HG02970 (cell line): Measurements from ENCODE around the gene MRPL51.
"Not testable (repeated sequence)": the region's sequence is repeated elsewhere in the genome, so short reads cannot be mapped to it uniquely, and the experiment has no call there.

Source experiments
- ATAC-seq: cut with Tn5 transposase; IDR thresholded peaks from one replicate; pipeline ENCODE4 v1.9.1; 2021; ENCODE audit warnings: mild to moderate bottlenecking, moderate library complexity, moderate number of reproducible peaks; ENCODE audit not compliant: unreplicated experiment, low FRiP score

The MRPL51 gene

GRCh38 chr12:6490673-6491072 lies 2.4 kb downstream of the MRPL51 start:
- ATAC-seq: not testable (repeated sequence)

- ATAC-seq: no peak
These were observed 3.6 kb downstream of the MRPL51 start for GRCh38 chr12:6489449-6489848.

GRCh38 chr12:6488240-6488639 lies 4.8 kb downstream of the MRPL51 start:
- no peak for ATAC-seq

GRCh38 chr12:6478416-6478815 lies 14.6 kb downstream of the MRPL51 start:
- no peak for ATAC-seq

DNA sequence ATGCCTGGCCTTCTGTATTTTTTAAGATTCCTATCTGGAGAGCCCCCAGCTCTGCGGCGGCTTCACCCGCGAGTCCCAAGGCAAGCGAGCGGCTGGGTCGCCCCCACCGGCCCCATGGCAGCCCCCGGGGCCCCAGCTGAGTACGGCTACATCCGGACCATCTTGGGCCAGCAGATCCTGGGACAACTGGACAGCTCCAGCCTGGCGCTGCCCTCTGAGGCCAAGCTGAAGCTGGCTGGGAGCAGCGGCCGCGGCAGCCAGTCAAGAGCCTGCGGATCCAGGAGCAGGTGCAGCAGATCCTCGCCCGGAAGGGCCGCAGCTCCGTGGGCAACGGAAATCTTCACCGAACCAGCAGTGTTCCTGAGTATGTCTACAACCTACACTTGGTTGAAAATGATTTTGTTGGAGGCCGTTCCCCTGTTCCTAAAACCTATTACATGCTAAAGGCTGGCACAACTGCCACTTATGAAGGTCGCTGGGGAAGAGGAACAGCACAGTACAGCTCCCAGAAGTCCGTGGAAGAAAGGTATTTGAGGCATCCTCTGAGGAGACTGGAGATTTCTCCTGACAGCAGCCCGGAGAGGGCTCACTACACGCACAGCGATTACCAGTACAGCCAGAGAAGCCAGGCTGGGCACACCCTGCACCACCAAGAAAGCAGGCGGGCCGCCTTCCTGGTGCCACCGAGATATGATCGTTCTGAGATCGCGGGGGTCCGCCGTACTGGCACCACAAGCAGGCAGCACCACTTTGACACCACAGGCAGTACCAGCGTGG lies 15.3 kb downstream of the MRPL51 start:
- ATAC-seq: not testable (repeated sequence)

DNA sequence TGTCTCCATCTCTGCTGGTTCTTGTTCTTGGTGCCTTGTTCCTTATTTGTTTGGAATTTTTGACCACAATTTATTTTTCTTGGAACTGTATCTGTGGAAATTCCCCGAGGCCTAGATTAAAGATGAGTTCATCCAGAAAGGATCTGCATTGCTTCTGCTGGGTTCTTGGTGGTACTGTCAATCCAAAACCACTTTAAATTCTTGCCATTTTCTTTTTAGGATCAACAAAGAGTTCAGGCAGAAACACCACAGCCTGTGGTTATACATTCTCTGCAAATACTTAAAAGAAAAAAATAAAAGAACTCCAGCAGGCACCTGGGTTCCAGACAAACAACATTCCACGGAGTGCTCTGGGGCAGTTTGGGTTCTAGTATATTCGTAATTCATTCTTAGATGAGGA lies 16.6 kb downstream of the MRPL51 start:
- ATAC-seq: no peak

- not testable (repeated sequence) for ATAC-seq
These were observed 17.7 kb downstream of the MRPL51 start for GRCh38 chr12:6475233-6475975.

DNA sequence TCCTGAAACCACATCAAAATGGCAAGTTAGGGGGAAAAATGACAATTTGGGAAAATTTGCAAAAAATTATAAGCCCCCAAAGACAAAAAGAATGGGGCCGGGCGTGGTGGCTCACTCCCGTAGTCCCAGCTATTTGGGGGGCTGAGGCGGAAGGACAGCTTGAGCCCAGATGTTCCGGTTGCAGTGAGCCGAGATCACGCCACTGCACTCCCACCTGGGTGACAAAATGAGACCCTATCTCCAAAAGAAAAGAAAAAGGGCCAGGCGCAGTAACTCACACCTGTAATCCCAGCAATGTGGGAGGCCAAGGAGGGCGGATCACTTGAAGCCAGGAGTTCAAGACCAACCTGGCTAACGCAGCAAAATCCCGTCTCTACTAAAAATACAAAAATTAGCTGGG lies 20.6 kb downstream of the MRPL51 start:
- no peak for ATAC-seq

DNA sequence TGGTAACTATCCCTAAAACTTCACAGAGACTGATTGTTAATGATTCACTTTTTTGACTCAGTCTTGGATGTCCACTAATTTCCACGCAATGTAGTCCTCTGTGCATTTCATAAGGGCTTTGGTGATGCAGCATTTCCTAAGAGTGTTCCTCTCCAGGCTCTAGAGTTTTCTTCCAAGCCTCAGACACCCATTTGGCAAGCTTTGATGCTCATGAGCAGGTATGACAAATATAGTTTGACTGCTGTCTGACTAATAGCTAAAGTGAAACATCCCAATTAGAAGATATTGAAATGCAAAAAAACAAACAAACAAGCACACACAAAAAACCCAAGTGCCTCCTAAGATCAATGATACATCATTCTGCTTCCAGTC lies 21.1 kb downstream of the MRPL51 start:
- ATAC-seq: no peak

- ATAC-seq: peak; percentile 78
These were observed 22.5 kb downstream of the MRPL51 start, which contains the start of gene VAMP1 for GRCh38 chr12:6470375-6471163. VAMP1 (minus strand) TSS chr12:6470677; CDS start chr12:6470531, 146 bp downstream.

DNA sequence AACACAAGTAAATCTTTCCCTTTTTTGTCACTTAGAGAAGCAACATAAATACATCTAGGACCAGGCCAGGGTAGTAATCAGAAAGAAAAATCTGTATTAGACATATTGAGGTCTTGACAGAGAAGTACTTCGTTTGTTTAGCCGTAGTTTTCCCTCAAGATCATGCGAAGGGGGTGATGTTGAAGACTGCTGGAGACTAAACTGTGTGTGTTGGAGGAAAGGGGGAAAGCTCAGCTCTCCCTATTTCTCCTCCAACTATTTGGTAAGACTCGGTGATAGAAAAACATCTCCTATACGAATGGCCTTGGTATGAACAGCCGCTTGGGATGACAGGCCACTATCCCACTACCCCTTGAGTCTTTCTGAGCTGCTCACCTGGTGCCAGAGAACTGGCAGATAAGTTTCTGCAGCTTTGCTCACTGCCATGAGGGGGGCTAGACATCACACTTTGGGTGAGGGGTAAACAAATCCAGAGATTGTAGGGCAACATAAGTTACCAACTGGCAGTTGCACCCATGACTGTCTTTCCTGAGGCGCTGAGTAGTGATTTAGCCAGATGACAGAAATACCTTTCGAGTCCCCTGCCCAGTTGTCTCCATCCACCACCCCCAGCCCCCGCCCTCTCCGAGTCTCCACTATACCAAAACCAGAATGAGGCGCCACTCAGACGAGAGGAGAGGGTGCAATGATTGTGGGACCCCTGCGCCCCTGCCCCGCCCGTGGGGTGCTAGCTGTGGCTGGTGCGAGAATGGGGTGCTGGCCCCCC lies 23.3 kb downstream of the MRPL51 start:
- no peak for ATAC-seq

DNA sequence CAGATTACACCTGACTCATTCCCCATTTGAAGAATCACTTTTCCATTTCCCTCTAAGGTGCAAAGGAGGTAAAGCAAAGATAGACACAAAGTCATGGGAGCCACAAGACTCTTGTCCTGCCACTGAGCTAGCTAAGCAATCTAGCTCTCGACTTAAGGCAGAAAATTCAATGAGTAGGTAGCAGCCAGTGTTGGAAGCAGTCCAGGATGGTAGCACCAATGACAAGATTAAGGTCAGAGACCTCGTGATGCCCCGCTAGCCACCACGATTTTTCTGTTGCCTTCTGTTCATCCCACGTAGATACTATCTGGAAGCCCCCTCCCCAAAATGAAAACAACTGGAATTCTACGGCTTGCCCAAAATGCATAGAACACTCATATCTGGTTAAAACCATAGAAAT lies 24.0 kb downstream of the MRPL51 start:
- ATAC-seq: no peak

- ATAC-seq: no peak
These were observed 24.8 kb downstream of the MRPL51 start for GRCh38 chr12:6468283-6468575.

DNA sequence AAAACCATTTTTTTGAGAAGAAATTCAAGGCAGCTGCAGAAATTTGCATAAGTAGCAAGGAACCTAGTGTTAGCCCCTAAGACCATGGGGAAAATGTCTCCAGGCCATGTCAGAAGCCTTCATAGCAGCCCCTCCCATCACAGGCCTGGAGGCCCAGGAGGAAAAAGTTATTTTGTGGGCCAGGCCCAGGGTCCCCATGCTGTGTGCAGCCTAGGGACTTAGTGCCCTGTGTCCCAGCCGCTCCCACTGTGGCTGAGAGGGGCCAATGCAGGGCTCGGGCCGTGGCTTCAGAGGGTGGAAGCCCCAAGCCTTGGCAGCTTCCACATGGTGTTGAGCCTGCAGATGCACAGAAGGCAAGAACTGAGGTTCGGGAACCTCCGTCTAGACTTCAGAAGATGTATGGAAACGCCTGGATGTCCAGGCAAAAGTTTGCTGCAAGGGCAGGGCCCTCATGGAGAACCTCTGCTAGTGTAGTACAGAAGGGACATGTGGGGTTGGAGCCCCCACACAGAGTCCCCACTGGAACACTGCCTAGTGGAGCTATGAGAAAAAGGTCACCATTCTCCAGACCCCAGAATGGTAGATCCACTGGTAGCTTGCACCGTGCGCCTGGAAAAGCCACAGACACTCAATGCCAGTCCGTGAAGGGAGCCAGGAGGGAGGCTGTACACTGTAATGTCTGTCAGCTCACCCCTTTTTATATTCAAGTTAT lies 25.3 kb downstream of the MRPL51 start:
- ATAC-seq: not testable (repeated sequence)

DNA sequence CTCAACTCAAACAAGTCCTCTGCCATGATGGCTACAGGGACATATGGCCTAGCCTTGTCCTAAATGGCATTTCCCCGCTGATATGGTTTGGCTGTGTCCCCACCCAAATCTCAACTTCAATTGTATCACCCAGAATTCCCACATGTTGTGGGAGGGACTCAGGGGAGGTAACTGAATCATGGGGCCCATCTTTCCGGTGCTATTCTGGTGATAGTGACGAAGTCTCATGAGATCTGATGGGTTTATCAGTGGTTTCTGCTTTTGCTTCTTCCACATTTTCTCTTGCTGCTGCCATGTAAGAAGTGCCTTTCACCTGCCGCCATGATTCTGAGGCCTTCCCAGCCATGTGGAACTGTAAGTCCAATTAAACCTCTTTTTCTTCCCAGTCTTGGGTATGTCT lies 26.3 kb downstream of the MRPL51 start:
- not testable (repeated sequence) for ATAC-seq

DNA sequence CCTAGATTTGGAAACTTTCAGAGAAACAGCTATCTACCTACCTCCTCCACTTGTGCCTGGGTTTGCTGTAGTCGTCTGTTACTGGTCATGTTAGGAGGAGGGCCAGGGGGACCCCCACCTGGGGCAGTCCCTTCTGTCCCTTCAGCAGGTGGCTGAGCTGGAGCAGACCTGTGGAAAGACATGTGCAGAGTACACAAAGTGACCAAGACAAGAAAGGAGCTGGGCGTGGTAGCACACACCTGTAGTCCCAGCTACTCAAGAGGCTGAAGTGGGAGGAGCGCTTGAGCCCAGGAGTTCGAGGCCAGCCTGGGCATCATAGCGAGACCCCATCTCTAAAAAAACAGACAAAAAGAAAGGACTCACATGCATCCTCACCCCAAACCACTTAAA lies 26.9 kb downstream of the MRPL51 start:
- ATAC-seq: no peak

- ATAC-seq: no peak
These were observed 27.4 kb downstream of the MRPL51 start for GRCh38 chr12:6465467-6466183.

DNA sequence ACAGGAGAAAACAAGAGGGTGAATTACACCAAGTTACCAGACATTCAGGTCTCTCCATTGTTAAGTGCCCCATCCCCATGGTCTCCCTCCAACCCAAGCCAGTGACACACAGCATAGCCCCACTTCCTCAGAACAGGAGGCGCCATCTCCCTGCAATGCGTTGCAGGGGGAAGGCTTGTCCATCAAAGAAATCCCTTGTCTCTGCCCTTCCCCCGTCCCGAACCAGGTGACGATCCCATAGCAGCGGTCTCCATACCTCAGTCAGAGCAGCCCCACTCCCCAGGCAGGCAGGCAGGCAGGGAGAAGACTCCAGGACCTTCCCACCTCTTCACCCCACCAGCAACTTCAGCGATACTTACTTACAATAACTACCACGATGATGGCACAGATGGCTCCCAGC lies 28.5 kb downstream of the MRPL51 start:
- no peak for ATAC-seq

- no peak for ATAC-seq
These were observed 29.2 kb downstream of the MRPL51 start for GRCh38 chr12:6463858-6464257.
